H1 (cell line): ENCODE results near the gene EPS8. TPM values are rescaled to one million over a fixed set of nuclear protein-coding genes. Genes with fewer than 3 reads are reported as not detected.

Source experiments
- ASH2L ChIP-seq: fragments of 200-600, 300-600 bp; sonication (generic); IDR thresholded peaks from one replicate; pipeline ENCODE4 v1.7.1; 2017; ENCODE audit warnings: low read length
- CBX5 ChIP-seq: fragments of 300-800, 300-1000 bp; sonication (generic); IDR thresholded peaks from 2 replicates; pipeline ENCODE4 v1.7.1; 2016; ENCODE audit warnings: antibody characterized with exemption, low read length, low read depth
- CBX8 ChIP-seq: fragments of 300-800, 300-1000 bp; sonication (generic); IDR thresholded peaks from 2 replicates; pipeline ENCODE4 v1.7.1; 2016; ENCODE audit warnings: low read depth, low read length, borderline replicate concordance
- CREB1 ChIP-seq: IDR thresholded peaks from 2 replicates; pipeline ENCODE4 v1.6.1; 2012; ENCODE audit warnings: inconsistent platforms
- EZH2 ChIP-seq: fragments of 200-600 bp; sonication (generic); IDR thresholded peaks from 2 replicates; pipeline ENCODE4 v1.7.1; 2012; ENCODE audit warnings: low read depth, mild to moderate bottlenecking, moderate library complexity, low read length, inconsistent platforms; ENCODE audit not compliant: severe bottlenecking
- JUND ChIP-seq: IDR thresholded peaks from 2 replicates; pipeline ENCODE4 v1.6.1; 2011; ENCODE audit warnings: mild to moderate bottlenecking, improper control_type of control experiment, low read length
- KDM5A ChIP-seq: fragments of 200-600 bp; IDR thresholded peaks from 2 replicates; pipeline ENCODE4 v1.7.1; 2012; ENCODE audit warnings: mild to moderate bottlenecking, low read length, inconsistent platforms, mixed read lengths
- TCF12 ChIP-seq: IDR thresholded peaks from 2 replicates; pipeline ENCODE4 v1.6.1; 2011; ENCODE audit warnings: low read depth, mild to moderate bottlenecking, low read length
- polyA plus RNA-seq, 7 experiments: library from polyadenylated mRNA; depleted of rRNA in 3 of 7; stranded (reverse) in 5 of 7; unstranded in 2 of 7; fragments of >200 nt in 5 of 7; fragments of 200-250 nt in 2 of 7; gene quantifications; 1 replicate in 5 of 7; 2 replicates in 1 of 7; 4 replicates in 1 of 7; pipeline versions ENCODE4 v1.2.1 to v1.2.3, GENCODE V29; 2011 to 2013; ENCODE audit warnings: missing spikeins in 2 of 7, mixed read lengths in 2 of 7
- total RNA-seq: library from RNA; stranded (reverse); fragmentation: NEBNext Ultra II Directional; extraction: Animal tissue kit (Norgen Biotek cat#: 25700); gene quantifications from 2 replicates; pipeline ENCODE4 v1.2.1, GENCODE V29; 2021
- TF ChIP-seq, protein P1 (sequence below): IDR thresholded peaks from 2 replicates; pipeline ENCODE4 v1.6.1; 2012; ENCODE audit warnings: inconsistent platforms

Gene EPS8
- total and polyA plus RNA-seq, 2 of the 8 experiments (the other 6 are each of a cell fraction or from before 2014, with no cell fraction given), result 3.0 to 4.6 TPM

DNA sequence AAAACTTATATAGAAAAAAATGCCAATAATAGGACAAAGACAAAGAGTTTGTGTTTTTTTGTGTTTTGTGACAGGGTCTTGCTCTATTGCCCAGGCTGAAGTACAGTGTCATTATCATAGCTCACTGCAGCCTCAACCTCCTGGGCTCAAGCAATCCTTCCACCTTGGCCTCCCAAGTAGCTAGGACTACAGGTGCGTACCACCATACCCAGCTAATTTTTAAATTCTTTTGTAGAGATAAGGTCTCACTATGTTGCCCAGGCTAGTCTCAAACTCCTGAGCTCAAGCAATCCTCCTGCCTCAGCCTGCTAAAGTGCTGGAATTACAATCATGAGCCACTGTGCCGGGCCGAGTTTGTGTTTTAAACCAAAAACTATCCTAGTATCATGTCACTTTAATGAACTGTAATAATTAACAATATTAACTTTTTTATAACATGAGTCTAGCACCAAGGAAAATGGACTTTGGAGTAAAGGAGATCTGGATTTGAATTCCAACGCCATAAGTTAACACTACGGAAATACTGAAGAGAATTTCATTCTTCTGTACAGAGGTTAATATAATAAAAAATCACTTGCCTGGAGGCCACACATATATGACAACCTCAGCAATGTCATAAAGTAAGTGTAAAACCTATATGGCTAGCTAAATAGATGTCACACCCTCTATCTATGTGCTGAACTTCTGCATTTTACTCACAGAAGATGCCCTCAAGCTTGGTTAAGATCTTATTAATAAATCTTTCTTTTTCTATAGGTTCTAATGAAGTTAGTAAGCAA is 53.2 kb downstream of the EPS8 start (continued):
- no peak for TF ChIP-seq KDM5A
- no peak for TF ChIP-seq CREB1
- TF ChIP-seq CBX5, result no peak
- no peak for TF ChIP-seq ASH2L
- TF ChIP-seq EZH2, result no peak
- no peak for TF ChIP-seq TCF12
- TF ChIP-seq CBX8, result no peak
- TF ChIP-seq, protein P1, sequence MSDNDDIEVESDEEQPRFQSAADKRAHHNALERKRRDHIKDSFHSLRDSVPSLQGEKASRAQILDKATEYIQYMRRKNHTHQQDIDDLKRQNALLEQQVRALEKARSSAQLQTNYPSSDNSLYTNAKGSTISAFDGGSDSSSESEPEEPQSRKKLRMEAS, result no peak
- no peak for TF ChIP-seq JUND
